ENCODE measurements around the gene AGBL4.

The AGBL4 gene

DNA sequence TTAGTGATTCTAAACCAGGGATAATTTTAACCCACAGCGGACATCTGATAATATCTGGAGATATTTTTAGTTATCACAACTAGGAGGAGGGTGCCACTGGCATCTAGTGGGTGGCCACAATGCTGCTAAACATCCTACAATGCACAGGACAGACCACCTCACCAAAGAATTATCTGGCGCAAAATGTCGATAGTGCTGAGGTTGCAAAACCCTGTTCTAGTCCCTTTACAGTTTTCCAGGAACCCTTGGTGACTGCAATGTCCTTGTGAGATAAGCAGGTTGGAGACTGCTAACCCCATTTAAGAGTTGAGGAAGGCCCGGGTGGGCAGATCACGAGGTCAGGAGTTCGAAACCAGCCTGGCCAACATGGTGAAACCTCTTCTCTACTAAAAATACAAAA, 1083.9 kb downstream of the AGBL4 start:
- DNase-seq: no peak

DNA sequence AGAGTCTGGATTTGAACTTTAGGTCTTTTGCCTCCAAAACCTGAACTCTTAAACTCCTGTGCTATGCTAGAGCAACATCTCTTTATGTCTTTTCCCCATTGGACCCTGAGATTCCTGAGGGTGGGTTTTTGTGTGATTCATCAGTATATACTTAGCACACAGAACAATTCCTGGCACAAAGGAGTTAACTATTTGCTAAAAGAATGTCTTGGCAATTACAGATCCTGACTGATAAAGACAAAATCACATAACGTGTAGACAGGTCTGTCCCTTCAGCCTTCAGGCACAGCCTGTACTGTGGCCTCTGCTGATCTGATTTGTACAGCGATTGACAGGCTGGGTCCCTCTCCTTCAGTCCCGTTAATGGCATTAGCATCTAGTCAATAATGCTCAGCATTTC, 1084.7 kb downstream of the AGBL4 start:
- no peak for DNase-seq

- DNase-seq: no peak
These were observed 1086.0 kb downstream of the AGBL4 start for GRCh38 chr1:48937732-48938131.

GRCh38 chr1:48936436-48936835, 1087.3 kb downstream of the AGBL4 start:
- DNase-seq: no peak

- no peak for DNase-seq
These were observed 1091.4 kb downstream of the AGBL4 start for GRCh38 chr1:48932366-48932765.

- no peak for DNase-seq
These were observed 1092.1 kb downstream of the AGBL4 start for GRCh38 chr1:48931506-48932192.

DNA sequence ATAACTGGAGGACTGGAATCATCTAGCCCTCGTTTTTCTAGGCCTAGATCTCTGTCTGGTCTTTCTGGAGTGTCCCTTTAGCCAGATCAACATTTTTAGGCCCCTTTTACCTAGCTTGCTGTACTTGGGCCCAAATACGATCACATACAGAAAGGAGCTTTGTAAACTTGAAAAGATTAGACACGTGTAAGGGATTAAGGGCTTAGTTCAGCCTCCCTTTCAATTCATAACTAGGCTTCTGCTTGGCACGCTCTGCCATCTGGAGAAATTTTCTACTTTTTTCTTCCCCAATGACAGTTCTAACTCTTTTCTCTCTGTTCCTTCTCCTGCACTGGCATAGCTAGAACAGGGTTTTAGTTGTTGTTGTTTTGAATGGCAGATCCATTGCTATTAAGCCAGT, 1093.7 kb downstream of the AGBL4 start:
- no peak for DNase-seq

- DNase-seq: no peak
These were observed 1099.7 kb downstream of the AGBL4 start for GRCh38 chr1:48924099-48924498.

- DNase-seq: no peak
These were observed 1100.6 kb downstream of the AGBL4 start for GRCh38 chr1:48923116-48923515.

DNA sequence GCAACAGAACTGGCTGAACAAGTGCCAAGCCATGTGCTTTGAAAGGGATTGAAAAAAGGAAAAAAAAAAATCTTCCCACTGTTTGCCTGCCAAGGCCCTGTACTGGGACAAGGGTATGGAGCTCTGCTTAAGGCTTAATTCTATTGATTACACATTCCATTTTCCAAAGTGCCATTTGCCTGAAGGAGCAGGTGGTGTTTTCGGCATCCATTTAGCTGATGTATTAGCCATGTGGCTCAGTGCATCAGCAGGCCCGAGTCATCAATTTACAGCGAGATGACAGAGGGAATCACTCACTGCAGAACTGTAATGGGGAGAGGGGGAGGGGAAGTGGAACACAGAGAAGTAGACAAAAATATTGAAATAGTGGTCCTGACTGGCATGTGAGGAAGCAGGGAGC, 1102.9 kb downstream of the AGBL4 start:
- DNase-seq: no peak

- DNase-seq: no peak
These were observed 1105.7 kb downstream of the AGBL4 start for GRCh38 chr1:48917901-48918603.

- no peak for DNase-seq
These were observed 1106.7 kb downstream of the AGBL4 start for GRCh38 chr1:48917070-48917454.

GRCh38 chr1:48916130-48917069, 1107.4 kb downstream of the AGBL4 start:
- DNase-seq: no peak

DNA sequence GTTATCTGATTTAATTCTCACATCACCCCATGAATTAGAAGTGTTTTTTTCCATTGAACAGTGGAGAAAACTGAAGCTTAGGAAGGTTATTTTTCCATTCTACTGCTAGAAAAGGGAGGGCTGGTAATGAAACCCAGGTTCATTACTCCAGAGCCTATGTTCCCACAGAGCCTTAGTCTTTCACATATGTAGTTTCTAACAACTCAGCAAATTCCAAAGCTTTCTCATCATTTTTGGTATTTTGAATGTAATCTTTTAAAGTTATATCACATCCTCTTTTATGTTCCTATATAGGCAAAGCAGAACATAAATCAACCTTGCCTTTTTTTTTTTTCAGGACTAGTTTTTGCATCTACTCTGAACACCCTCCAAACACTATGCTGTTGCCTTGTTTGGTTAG, 1115.1 kb downstream of the AGBL4 start:
- DNase-seq: no peak

DNA sequence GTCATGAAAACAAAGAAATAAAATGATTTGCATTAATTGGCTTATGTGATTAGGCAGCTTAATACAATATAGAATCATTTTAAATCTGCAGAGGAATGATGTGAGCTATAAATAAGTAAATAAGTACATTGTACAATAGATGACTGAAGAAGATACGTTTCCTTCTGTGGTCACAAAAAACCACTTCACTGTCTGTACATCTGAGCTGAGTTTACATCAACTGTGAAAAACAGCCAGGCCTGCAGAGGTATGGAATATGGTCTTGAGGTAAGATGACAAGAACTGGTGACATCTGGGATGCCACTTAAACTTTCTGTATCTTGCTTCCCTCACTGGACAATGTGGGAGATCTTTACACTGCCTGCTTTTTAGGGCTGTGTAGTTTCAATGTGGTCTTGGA, 1117.0 kb downstream of the AGBL4 start:
- DNase-seq: no peak

GRCh38 chr1:48906164-48906563, 1117.6 kb downstream of the AGBL4 start:
- DNase-seq: no peak

DNA sequence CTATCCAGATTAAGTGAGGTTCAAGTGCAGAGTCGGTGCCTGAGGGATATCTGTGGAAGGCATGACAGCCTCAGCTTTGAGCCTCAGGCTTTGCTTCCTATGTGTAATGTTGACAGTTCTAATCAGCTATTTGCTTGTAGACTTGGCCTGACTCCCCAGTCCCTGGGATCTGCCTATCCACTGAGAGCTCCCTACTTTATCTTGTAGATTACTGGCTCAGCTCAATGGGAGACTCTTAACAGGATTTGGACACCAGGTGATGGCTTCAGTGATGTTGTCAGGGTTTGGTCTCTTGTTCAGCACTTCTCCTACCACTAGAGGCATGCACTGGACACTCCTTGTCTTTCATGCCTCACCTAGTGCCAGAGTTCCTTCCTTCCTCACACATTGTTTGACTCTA, 1120.5 kb downstream of the AGBL4 start:
- no peak for DNase-seq

DNA sequence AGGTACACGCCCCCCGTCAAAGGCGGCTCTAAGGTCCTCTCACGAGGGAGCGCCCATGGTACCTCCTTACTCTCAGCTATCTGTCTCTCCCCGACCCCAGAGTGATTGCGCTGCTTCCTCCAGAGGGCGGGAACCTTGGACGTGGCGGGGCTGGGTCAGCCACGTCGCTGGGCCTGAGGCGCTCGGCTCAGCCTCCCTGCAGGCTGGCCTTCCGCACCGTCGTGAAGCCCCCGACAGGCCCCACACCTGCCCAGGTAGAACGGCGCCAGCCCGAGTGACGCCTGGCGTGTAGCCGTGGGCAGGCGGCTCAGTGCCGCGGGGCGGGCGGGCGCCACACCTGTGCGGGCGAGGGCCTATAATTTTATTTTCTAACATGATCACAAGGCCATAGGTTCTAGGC, 1124.9 kb downstream of the AGBL4 start:
- DNase-seq: no peak

GRCh38 chr1:48889615-48890014, 1134.1 kb downstream of the AGBL4 start:
- no peak for DNase-seq

DNA sequence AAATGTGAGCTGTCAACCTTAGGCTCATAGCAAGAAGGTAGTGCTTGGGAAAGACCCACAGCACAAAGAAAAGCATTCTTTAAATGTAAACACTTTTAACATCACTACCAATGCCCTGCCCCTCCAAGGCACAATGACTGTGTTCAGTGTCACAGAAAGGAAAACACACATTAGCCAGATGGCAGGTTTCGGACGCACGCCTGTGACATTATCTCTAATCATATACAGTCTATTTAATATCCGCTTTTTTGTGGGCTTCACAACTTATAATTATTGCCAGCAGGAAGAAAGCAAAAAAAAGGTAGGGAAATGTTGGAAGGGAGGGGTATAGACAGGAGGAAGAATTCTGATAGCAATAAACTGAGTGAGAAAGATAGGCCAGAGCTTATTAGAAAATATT, 1134.7 kb downstream of the AGBL4 start:
- DNase-seq: no peak

DNA sequence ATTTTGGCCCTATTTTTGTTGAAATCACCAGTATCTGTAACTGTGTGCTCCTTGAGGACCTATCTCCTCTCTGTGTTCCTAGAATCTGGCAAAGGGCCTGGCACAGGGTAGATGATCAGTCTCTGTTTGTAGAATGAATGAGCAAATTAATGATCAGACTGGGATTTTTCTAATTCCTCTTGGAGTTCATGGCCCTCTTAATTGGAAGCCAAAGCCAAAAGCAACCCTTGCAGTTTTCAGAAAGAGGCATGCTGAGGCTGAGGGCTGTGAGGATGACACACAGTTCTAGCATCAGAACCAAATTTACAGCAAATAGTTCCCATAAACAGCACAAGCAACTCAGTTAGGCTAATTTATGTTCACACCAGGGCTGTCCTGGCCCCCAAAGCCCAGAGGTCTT, 1136.0 kb downstream of the AGBL4 start:
- no peak for DNase-seq

- DNase-seq: no peak
These were observed 1141.7 kb downstream of the AGBL4 start for GRCh38 chr1:48882020-48882419.

GRCh38 chr1:48878191-48878940, 1145.4 kb downstream of the AGBL4 start:
- DNase-seq: no peak

Measured in activated CD4-positive, alpha-beta T cell treated with anti-CD3 and anti-CD28 coated beads for 1 hour (primary cell).